ENCODE results near the gene MYO5A.

Gene MYO5A

DNA sequence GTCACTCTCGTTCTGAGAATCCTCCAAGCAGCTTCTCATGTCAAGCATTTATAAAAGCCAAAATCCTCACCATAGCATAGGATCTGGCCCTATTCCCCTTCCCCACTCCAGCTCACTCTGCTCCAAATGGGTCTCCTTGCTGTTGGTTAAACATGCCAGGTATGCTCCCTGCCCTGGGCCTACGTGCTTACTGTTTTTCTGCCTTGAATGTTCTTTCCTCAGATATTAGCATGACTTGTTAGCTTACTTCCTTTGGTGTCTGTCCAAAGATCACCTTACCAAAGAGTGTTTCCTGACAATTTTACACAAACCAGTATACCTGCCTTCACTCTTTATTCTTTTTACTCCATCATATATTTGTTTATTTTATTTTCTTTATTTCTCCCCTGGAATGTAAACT lies 200.0 kb downstream of the MYO5A start:
- no peak for DNase-seq
- no peaks in the 10 kb centered on the region for H3K27me3 Mint-ChIP-seq
- H3K4me1 Mint-ChIP-seq (ENCODE audit: low read depth): peaks cover 20% of the 10 kb centered on the region
- peaks cover 48% of the 10 kb centered on the region for H3K36me3 Mint-ChIP-seq (ENCODE audit: low read depth)
- no peaks in the 10 kb centered on the region for H3K9me3 Mint-ChIP-seq
- H3K4me3 Mint-ChIP-seq: no peak overlapping the region
- H3K27ac Mint-ChIP-seq: peak overlapping the region; percentile 11

DNA sequence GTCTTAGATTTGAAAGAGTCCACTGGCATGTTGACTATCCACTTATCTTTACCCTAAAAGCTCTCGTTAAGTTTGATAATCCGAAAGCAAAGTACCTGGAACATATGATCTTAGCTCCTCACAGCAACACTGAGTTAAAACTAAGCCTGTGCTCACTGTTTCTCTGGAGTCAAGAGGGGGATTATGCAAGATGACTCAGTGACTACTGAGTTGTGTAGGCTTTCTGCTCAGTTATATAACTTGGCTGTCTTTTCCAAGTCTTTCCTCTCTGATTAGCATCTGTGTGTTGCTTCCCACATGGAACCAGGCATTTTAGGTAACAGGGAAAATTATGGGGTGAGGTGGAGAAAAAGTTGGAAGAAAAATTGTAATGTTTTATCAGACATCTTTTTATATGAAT lies 201.9 kb downstream of the MYO5A start:
- H3K27ac Mint-ChIP-seq: no peak overlapping the region
- H3K4me3 Mint-ChIP-seq: no peak overlapping the region
- peaks cover 12% of the 10 kb centered on the region for H3K4me1 Mint-ChIP-seq (ENCODE audit: low read depth)
- DNase-seq: no peak
- H3K27me3 Mint-ChIP-seq: no peaks in the 10 kb centered on the region
- H3K36me3 Mint-ChIP-seq (ENCODE audit: low read depth): peaks cover 62% of the 10 kb centered on the region
- H3K9me3 Mint-ChIP-seq: no peaks in the 10 kb centered on the region

DNA sequence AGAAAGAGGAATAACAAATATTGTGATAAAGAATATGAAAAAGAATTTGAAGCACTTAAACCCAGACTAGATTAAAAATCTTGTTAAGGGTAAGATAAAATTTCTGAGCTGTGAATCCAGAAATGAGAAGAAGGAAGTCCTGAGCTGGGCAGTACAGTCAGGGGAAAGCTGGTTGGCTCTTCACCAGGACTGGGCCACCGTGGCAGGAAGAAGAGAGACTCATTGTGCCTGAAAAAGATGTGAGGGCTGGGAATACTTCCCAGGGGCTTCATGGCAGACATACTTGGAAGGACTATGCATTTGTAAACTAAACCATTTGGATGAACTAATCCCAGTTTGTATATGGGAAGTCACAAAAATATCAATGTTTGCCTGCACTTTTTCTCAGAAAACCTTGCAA lies 204.6 kb downstream of the MYO5A start:
- DNase-seq: no peak
- Mint-ChIP-seq H3K4me3 (no peak overlapping the region), H3K9me3 (no peaks in the 10 kb centered on the region), H3K36me3 (ENCODE audit: low read depth) (peaks cover 77% of the 10 kb centered on the region), H3K27me3 (no peaks in the 10 kb centered on the region), H3K4me1 (ENCODE audit: low read depth) (no peaks in the 10 kb centered on the region), H3K27ac (no peak overlapping the region)

- no peaks in the 10 kb centered on the region for H3K27me3 Mint-ChIP-seq
- DNase-seq: no peak
- peaks cover 76% of the 10 kb centered on the region for H3K36me3 Mint-ChIP-seq (ENCODE audit: low read depth)
- H3K27ac Mint-ChIP-seq: no peak overlapping the region
- no peak overlapping the region for H3K4me3 Mint-ChIP-seq
- H3K9me3 Mint-ChIP-seq: no peaks in the 10 kb centered on the region
- H3K4me1 Mint-ChIP-seq (ENCODE audit: low read depth): no peaks in the 10 kb centered on the region
These were observed 209.8 kb downstream of the MYO5A start for GRCh38 chr15:52318729-52319500.

DNA sequence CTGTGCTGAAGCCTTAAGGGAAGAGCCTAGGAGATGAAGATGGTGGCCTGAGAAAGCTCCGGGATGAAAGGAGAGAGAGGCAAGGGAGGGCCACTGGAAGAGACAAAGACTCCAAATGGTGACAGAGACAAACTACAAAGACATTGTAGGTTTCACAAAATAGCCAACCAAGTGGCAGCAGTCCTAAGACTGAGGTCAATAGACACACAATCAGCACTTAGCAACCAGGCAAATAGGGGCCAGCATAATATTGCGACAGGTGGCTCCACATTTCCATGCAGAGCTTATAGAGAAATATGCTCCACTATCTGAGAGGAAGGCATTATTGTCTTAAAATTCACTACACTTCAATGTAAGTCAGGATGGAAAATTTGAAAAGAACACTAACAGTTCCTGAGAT lies 211.0 kb downstream of the MYO5A start:
- Mint-ChIP-seq H3K27me3 (no peaks in the 10 kb centered on the region), H3K4me3 (no peak overlapping the region)

GRCh38 chr15:52317022-52317421 lies 211.7 kb downstream of the MYO5A start:
- DNase-seq: no peak
- no peaks in the 10 kb centered on the region for H3K4me1 Mint-ChIP-seq (ENCODE audit: low read depth)
- H3K9me3 Mint-ChIP-seq: no peaks in the 10 kb centered on the region
- H3K27ac Mint-ChIP-seq: no peak overlapping the region
- no peaks in the 10 kb centered on the region for H3K27me3 Mint-ChIP-seq
- no peak overlapping the region for H3K4me3 Mint-ChIP-seq
- peaks cover 79% of the 10 kb centered on the region for H3K36me3 Mint-ChIP-seq (ENCODE audit: low read depth)

More for the DNA sequence above, 211.0 kb downstream of the MYO5A start:
- peaks cover 81% of the 10 kb centered on the region for H3K36me3 Mint-ChIP-seq (ENCODE audit: low read depth)
- no peak overlapping the region for H3K27ac Mint-ChIP-seq
- no peaks in the 10 kb centered on the region for H3K4me1 Mint-ChIP-seq (ENCODE audit: low read depth)
- DNase-seq: no peak
- no peaks in the 10 kb centered on the region for H3K9me3 Mint-ChIP-seq

GRCh38 chr15:52309154-52309548 lies 219.5 kb downstream of the MYO5A start:
- Mint-ChIP-seq H3K36me3 (ENCODE audit: low read depth) (peaks cover 35% of the 10 kb centered on the region), H3K27ac (no peak overlapping the region), H3K4me3 (no peak overlapping the region), H3K9me3 (no peaks in the 10 kb centered on the region), H3K27me3 (no peaks in the 10 kb centered on the region), H3K4me1 (ENCODE audit: low read depth) (peaks cover 2% of the 10 kb centered on the region)
- DNase-seq: no peak

DNA sequence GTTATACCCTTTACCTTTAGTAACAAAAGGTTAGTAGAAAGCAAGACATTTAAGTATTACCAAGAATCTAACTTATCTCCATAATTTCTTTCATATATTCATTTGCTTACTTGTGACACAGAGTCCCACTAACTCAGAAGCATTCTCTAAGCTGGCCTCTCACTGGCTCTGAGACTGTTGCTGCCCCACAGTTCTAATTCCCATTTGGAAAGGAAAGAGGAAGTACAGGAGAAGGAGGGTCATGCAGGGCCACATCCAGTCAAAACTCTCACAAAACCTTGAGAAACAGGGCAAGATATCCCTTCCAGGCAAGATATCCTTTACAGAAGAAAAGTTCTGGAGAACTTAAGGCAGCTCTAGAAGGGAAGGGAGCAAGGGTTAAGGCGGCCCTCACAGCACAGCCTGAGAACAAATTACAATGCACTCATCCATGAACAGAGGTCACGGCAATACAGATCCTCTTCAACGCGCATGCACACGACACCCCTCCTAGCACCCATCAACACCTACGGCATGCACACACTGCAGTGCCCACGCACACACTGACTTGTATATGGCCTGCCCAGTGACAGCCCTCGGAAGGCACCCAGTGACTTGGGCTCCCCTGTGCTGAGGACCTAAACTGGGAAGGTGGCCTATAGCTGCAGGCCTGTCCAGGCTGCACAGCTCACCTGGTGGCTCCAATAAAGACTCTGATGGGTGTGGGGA lies 220.1 kb downstream of the MYO5A start:
- peaks cover 29% of the 10 kb centered on the region for H3K36me3 Mint-ChIP-seq (ENCODE audit: low read depth)
- no peaks in the 10 kb centered on the region for H3K27me3 Mint-ChIP-seq
- peaks cover 6% of the 10 kb centered on the region for H3K4me1 Mint-ChIP-seq (ENCODE audit: low read depth)
- no peak for DNase-seq
- no peak overlapping the region for H3K27ac Mint-ChIP-seq
- no peak overlapping the region for H3K4me3 Mint-ChIP-seq
- no peaks in the 10 kb centered on the region for H3K9me3 Mint-ChIP-seq

GRCh38 chr15:52307847-52308246 lies 220.8 kb downstream of the MYO5A start:
- no peaks in the 10 kb centered on the region for H3K27me3 Mint-ChIP-seq
- no peak overlapping the region for H3K4me3 Mint-ChIP-seq
- no peaks in the 10 kb centered on the region for H3K9me3 Mint-ChIP-seq

GRCh38 chr15:52306270-52306669 lies 222.4 kb downstream of the MYO5A start:
- H3K36me3 Mint-ChIP-seq (ENCODE audit: low read depth): peaks cover 14% of the 10 kb centered on the region
- no peaks in the 10 kb centered on the region for H3K27me3 Mint-ChIP-seq
- H3K4me3 Mint-ChIP-seq: no peak overlapping the region
- no peak for DNase-seq
- peaks cover 11% of the 10 kb centered on the region for H3K4me1 Mint-ChIP-seq (ENCODE audit: low read depth)
- H3K27ac Mint-ChIP-seq: no peak overlapping the region
- no peaks in the 10 kb centered on the region for H3K9me3 Mint-ChIP-seq

More at GRCh38 chr15:52307847-52308246, 220.8 kb downstream of the MYO5A start:
- no peak for DNase-seq
- Mint-ChIP-seq H3K4me1 (ENCODE audit: low read depth) (peaks cover 10% of the 10 kb centered on the region), H3K27ac (no peak overlapping the region), H3K36me3 (ENCODE audit: low read depth) (peaks cover 22% of the 10 kb centered on the region)

DNA sequence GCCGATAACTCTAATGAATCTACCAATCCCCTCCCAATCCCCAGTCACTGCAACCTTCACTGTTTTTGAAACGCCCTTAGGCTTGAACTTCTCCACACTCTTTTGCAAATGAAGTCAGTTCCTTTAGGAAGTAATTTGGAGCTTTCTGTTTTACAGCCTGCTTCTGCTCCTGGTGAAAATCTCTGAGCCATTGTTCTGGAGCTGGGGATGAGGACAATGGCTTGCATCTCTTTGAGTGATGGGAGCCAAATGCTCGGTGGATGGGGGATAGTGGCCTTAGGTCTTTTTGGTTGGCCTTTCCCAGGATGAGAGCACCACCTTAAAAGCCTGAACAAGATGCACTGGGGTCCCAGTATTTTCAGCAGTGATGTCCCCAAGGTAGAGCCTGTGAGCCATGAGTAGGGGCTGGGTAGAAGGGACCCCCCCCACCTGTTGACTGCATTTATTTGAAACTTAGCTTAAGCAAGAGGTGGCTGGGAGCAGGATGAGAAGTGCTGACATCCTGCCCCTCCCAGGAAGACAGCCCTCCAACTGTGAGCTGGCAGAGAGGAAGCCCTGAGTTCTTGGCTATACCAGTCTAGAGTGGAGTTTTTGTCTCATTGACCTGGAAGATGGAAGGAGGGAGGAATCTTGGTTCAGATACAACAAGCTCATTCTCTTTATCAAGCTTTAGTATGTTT lies 225.4 kb downstream of the MYO5A start:
- H3K4me1 Mint-ChIP-seq (ENCODE audit: low read depth): peaks cover 11% of the 10 kb centered on the region
- DNase-seq: no peak
- H3K4me3 Mint-ChIP-seq: no peak overlapping the region
- no peak overlapping the region for H3K27ac Mint-ChIP-seq
- no peaks in the 10 kb centered on the region for H3K9me3 Mint-ChIP-seq
- peaks cover 6% of the 10 kb centered on the region for H3K27me3 Mint-ChIP-seq
- no peaks in the 10 kb centered on the region for H3K36me3 Mint-ChIP-seq (ENCODE audit: low read depth)

DNA sequence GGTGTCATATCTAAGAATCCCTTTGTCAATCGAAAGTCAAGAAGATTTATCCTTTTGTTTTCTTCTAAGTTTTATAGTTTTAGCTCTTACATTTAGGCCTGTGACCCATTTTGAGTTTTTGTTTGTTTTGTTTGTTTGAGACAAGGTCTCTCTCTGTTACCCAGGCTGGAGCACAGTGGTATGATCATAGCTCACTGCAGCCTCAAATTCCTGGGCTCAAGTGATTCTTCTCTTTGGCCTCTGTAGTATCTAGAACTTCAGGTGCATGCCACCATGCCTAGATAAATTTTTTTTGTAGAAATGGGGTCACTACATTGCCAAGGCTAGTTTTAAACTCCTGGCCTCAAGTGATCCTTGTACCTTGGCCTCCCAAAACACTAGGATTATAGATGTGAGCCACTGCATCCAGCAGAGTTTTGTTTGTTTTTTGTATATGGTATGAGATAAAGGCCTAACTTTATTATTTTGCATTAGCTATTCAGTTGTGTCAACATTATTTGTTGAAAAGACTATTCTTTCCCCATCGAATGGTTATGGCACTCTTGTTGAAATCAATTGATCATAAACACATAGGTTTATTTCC lies 227.3 kb downstream of the MYO5A start:
- DNase-seq: no peak
- Mint-ChIP-seq H3K36me3 (ENCODE audit: low read depth) (no peaks in the 10 kb centered on the region), H3K27me3 (peaks cover 16% of the 10 kb centered on the region), H3K4me1 (ENCODE audit: low read depth) (peaks cover 11% of the 10 kb centered on the region), H3K9me3 (no peaks in the 10 kb centered on the region), H3K27ac (no peak overlapping the region), H3K4me3 (no peak overlapping the region)

DNA sequence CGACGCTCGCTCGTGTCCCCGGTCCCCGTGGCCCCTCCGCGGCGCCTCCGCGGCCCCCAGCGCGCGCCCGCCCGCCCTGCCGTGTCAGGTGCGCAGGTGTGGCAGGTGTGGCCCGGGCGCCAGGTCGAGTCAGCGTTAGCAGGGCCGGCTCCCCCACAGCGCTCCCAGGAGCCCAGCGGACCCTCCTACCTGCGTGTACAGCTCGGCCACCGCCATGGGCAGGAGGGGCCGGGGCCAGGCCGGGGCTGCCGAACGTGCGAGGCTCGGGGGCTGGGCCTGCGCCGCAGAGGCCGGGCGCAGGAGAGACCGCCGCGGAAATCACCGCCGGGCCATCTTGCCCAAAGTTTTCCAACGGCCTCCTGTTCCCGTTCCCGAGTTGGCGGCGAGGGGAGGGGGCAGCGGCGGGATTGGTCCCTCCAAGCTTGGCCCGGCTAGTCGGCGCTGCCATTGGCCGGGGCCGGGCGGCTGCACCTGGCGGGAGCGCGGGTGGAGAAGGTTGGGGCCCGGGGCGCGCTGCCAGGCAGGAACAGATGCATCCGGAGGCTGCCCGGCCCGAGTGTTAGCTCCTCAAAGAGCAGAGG lies 233.2 kb downstream of the MYO5A start, which contains the start of gene MYO5C:
MYO5C (minus strand) TSS at position 384 of the 581 bp plus-strand sequence; CDS start at position 216, 168 bp downstream.
- Mint-ChIP-seq H3K9me3 (no peaks in the 10 kb centered on the region), H3K27me3 (peaks cover 53% of the 10 kb centered on the region), H3K36me3 (ENCODE audit: low read depth) (no peaks in the 10 kb centered on the region), H3K4me3 (peak within 1 kb of the TSS; percentile 57), H3K27ac (no peak within 1 kb of the TSS), H3K4me1 (ENCODE audit: low read depth) (peaks cover 10% of the 10 kb centered on the region)
- DNase-seq: no peak

DNA sequence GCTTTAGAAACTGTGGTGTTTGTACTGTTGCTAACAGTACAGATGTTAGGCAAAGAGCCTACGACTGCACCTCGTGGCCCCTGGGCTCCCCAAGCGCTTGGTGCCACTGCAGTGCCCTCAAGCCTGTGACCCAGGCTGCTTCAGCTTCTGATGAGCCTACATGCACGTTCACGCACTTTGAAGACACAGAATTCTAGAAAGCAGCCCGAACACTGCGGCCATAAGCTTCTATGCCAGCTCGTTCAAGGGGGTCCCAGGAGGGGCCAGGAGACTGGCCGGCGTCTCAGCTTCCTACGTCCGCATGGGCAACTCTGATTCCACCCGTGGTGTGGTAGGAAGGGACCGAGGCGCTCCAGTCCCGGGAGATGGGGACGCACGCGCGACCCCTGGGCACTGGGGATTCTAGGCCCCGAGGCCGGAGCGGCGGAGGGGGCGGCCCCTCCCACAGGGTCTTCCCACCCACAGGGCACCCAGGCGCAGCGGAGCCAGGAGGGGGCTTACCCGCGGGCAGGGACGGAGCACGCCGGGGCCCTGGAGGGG lies 233.7 kb downstream of the MYO5A start:
- H3K36me3 Mint-ChIP-seq (ENCODE audit: low read depth): no peaks in the 10 kb centered on the region
- no peaks in the 10 kb centered on the region for H3K9me3 Mint-ChIP-seq
- DNase-seq: no peak
- no peak overlapping the region for H3K27ac Mint-ChIP-seq
- peak overlapping the region; percentile 57 for H3K4me3 Mint-ChIP-seq
- peaks cover 15% of the 10 kb centered on the region for H3K4me1 Mint-ChIP-seq (ENCODE audit: low read depth)
- H3K27me3 Mint-ChIP-seq: peaks cover 53% of the 10 kb centered on the region
